HCT116 (cell line): Measurements from ENCODE around the gene IL3.

ENCODE experiments used
- ELF1 ChIP-seq: IDR thresholded peaks from 2 replicates; pipeline ENCODE4 v1.6.1; 2012; ENCODE audit warnings: low read depth, borderline replicate concordance
- EZH2 ChIP-seq: fragments of 200-600 bp; sonication (generic); IDR thresholded peaks from 2 replicates; pipeline ENCODE4 v1.6.1; 2017; ENCODE audit warnings: antibody characterized with exemption, mixed run types
- EZH2phosphoT487 ChIP-seq: fragments of 200-600 bp; IDR thresholded peaks from 2 replicates; pipeline ENCODE4 v1.6.1; 2018; ENCODE audit warnings: antibody characterized with exemption, borderline replicate concordance
- FOSL1 ChIP-seq: IDR thresholded peaks from 2 replicates; pipeline ENCODE4 v1.6.1; 2012; ENCODE audit warnings: low read depth
- JUND ChIP-seq: IDR thresholded peaks from 2 replicates; pipeline ENCODE4 v1.6.1; 2012
- POLR2A ChIP-seq: IDR thresholded peaks from 2 replicates; pipeline ENCODE4 v1.7.0; 2011; ENCODE audit warnings: borderline replicate concordance; ENCODE audit not compliant: insufficient read depth, insufficient read length; ENCODE audit errors: extremely low read depth
- SIN3A ChIP-seq: IDR thresholded peaks from 2 replicates; pipeline ENCODE4 v1.6.1; 2012; ENCODE audit warnings: low read depth
- SP1 ChIP-seq: IDR thresholded peaks from 2 replicates; pipeline ENCODE4 v1.6.1; 2012; ENCODE audit warnings: low read depth
- SRF ChIP-seq: IDR thresholded peaks from 2 replicates; pipeline ENCODE4 v1.6.1; 2012; ENCODE audit warnings: low read depth
- ZFX ChIP-seq: fragments of 450-650 bp; IDR thresholded peaks from 2 replicates; pipeline ENCODE4 v1.6.1; 2017
- TF ChIP-seq, protein P1 (sequence below): IDR thresholded peaks from 2 replicates; pipeline ENCODE4 v1.6.1; 2012; ENCODE audit warnings: low read depth
- TF ChIP-seq, protein P2 (sequence below), 3 experiments: fragments of 200-600 bp in 1 of 3; sonication (generic) in 1 of 3; IDR thresholded peaks in 2 of 3; conservative IDR thresholded peaks in 1 of 3; 2 replicates each; pipeline ENCODE4 v1.5.1; 2012 to 2017; ENCODE audit warnings: low read depth in 2 of 3, low read length in 2 of 3, antibody characterized with exemption in 1 of 3, borderline replicate concordance in 1 of 3, control low read depth in 1 of 3, mild to moderate bottlenecking in 1 of 3, mixed read lengths in 1 of 3, mixed run types in 1 of 3, moderate library complexity in 1 of 3; ENCODE audit not compliant: insufficient read depth in 1 of 3
- TF ChIP-seq, protein P3 (sequence below): IDR thresholded peaks from 2 replicates; pipeline ENCODE4 v1.6.1; 2012
- TF ChIP-seq, protein P4 (sequence below): IDR thresholded peaks from 2 replicates; pipeline ENCODE4 v1.6.1; 2012

DNA sequence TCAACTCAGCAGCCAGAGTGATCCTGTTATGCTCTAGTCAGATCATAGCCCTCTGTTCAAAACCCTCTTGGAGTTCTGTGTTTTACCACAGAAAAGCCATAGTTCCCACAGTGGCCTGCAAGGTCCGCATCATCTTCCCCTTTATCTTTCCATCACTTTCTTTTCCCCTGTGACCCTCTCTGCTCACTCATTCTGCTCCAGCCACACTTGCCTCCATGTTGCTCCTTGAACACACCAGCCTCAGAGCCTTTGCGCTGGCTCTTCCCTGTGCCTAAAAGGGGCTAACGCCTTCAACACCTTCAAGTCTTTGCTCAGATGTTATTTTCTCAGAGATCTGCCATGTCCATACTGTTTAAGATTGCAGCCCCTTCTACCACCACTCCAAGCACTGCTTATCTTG lies 39.5 kb downstream of the IL3 start:
- TF ChIP-seq, protein P1, sequence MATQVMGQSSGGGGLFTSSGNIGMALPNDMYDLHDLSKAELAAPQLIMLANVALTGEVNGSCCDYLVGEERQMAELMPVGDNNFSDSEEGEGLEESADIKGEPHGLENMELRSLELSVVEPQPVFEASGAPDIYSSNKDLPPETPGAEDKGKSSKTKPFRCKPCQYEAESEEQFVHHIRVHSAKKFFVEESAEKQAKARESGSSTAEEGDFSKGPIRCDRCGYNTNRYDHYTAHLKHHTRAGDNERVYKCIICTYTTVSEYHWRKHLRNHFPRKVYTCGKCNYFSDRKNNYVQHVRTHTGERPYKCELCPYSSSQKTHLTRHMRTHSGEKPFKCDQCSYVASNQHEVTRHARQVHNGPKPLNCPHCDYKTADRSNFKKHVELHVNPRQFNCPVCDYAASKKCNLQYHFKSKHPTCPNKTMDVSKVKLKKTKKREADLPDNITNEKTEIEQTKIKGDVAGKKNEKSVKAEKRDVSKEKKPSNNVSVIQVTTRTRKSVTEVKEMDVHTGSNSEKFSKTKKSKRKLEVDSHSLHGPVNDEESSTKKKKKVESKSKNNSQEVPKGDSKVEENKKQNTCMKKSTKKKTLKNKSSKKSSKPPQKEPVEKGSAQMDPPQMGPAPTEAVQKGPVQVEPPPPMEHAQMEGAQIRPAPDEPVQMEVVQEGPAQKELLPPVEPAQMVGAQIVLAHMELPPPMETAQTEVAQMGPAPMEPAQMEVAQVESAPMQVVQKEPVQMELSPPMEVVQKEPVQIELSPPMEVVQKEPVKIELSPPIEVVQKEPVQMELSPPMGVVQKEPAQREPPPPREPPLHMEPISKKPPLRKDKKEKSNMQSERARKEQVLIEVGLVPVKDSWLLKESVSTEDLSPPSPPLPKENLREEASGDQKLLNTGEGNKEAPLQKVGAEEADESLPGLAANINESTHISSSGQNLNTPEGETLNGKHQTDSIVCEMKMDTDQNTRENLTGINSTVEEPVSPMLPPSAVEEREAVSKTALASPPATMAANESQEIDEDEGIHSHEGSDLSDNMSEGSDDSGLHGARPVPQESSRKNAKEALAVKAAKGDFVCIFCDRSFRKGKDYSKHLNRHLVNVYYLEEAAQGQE: no peak
- TF ChIP-seq SRF (no peak), POLR2A (no peak), EZH2 (no peak), JUND (no peak), SP1 (no peak), EZH2phosphoT487 (no peak), ZFX (no peak), SIN3A (no peak), ELF1 (no peak), FOSL1 (no peak)
- TF ChIP-seq, protein P2, sequence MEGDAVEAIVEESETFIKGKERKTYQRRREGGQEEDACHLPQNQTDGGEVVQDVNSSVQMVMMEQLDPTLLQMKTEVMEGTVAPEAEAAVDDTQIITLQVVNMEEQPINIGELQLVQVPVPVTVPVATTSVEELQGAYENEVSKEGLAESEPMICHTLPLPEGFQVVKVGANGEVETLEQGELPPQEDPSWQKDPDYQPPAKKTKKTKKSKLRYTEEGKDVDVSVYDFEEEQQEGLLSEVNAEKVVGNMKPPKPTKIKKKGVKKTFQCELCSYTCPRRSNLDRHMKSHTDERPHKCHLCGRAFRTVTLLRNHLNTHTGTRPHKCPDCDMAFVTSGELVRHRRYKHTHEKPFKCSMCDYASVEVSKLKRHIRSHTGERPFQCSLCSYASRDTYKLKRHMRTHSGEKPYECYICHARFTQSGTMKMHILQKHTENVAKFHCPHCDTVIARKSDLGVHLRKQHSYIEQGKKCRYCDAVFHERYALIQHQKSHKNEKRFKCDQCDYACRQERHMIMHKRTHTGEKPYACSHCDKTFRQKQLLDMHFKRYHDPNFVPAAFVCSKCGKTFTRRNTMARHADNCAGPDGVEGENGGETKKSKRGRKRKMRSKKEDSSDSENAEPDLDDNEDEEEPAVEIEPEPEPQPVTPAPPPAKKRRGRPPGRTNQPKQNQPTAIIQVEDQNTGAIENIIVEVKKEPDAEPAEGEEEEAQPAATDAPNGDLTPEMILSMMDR (IDR thresholded peaks at IDR 0.05 in 2 of 3, conservative IDR thresholded peaks at IDR 0.05 in 1 of 3; ENCODE audit: borderline replicate concordance in 1 of 3, insufficient read depth in 1 of 3, low read depth in 2 of 3, low read length in 2 of 3): no peak
- TF ChIP-seq, protein P3, sequence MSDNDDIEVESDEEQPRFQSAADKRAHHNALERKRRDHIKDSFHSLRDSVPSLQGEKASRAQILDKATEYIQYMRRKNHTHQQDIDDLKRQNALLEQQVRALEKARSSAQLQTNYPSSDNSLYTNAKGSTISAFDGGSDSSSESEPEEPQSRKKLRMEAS: no peak
- TF ChIP-seq, protein P4, sequence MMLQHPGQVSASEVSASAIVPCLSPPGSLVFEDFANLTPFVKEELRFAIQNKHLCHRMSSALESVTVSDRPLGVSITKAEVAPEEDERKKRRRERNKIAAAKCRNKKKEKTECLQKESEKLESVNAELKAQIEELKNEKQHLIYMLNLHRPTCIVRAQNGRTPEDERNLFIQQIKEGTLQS: no peak
